IMR-90 (cell line): ENCODE measurements around the gene NFIX. TPM values are rescaled to one million over a fixed set of nuclear protein-coding genes. Genes with fewer than 3 reads are reported as not detected.

Source experiments
- ATAC-seq: fragments of 200-7000 bp; cut with Tn5 transposase; 2 replicates; pipeline ENCODE4 v1.9.1; 2020; ENCODE audit warnings: low read depth, mild to moderate bottlenecking, moderate library complexity
- BruUV-seq: library from RNA; stranded (reverse); fragments of 400-500 nt; replicated peaks from 2 replicates; lab custom pipeline; 2021; lab: Mats Ljungman, UMichigan
- CTCF ChIA-PET: fragments of 300-600 bp; formaldehyde crosslinking; extraction: SDS; loops from one replicate; lab custom pipeline; 2021; ENCODE audit warnings: antibody characterized with exemption; lab: Yijun Ruan, JAX
- POLR2A ChIA-PET: fragments of 300-600 bp; sonication (Branson Sonifier 250); formaldehyde crosslinking; loops from one replicate; lab custom pipeline; 2022; ENCODE audit warnings: antibody characterized with exemption; ENCODE audit not compliant: unreplicated experiment; lab: Charles Lee
- DNase-seq: peaks from one replicate; pipeline ENCODE4 v3.0.0; 2013
- H2AFZ ChIP-seq: replicated peaks from 2 replicates; pipeline ENCODE3; 2013; ENCODE audit warnings: low read length, mild to moderate bottlenecking; ENCODE audit not compliant: poor library complexity
- H2AK5ac ChIP-seq: 2 replicates; pipeline ENCODE4 v1.6.1; 2013; ENCODE audit warnings: low read depth, low read length, inconsistent platforms
- H2AK9ac ChIP-seq: replicated peaks from 2 replicates; pipeline ENCODE3; 2013; ENCODE audit warnings: mild to moderate bottlenecking, low read depth, low read length, moderate library complexity; ENCODE audit not compliant: poor library complexity
- H2BK120ac ChIP-seq: 2 replicates; pipeline ENCODE4 v1.6.1; 2013; ENCODE audit warnings: low read depth, low read length, inconsistent platforms
- H2BK15ac ChIP-seq: 3 replicates; pipeline ENCODE4 v1.6.1; 2013; ENCODE audit warnings: low read depth, low read length, inconsistent platforms
- H2BK20ac ChIP-seq: 2 replicates; pipeline ENCODE4 v1.6.1; 2013; ENCODE audit warnings: low read depth, mild to moderate bottlenecking, inconsistent platforms, low read length, moderate library complexity
- H2BK5ac ChIP-seq: 2 replicates; pipeline ENCODE4 v1.6.1; 2013; ENCODE audit warnings: mild to moderate bottlenecking, low read depth, low read length, inconsistent platforms; ENCODE audit not compliant: poor library complexity, severe bottlenecking
- H3K14ac ChIP-seq: replicated peaks from 2 replicates; pipeline ENCODE4 v1.6.1; 2013; ENCODE audit warnings: low read depth, low read length, inconsistent platforms
- H3K18ac ChIP-seq: 2 replicates; pipeline ENCODE4 v1.6.1; 2013; ENCODE audit warnings: low read depth, low read length, control low read depth
- H3K23ac ChIP-seq: 2 replicates; pipeline ENCODE4 v1.6.1; 2013; ENCODE audit warnings: low read depth, low read length, inconsistent platforms
- H3K27ac ChIP-seq: 2 replicates; pipeline ENCODE4 v1.5.1; 2013; ENCODE audit warnings: mild to moderate bottlenecking, control low read depth, low read length; ENCODE audit not compliant: insufficient read depth
- H3K27me3 ChIP-seq: 2 replicates; pipeline ENCODE4 v1.6.1; 2013; ENCODE audit warnings: low read length; ENCODE audit not compliant: control insufficient read depth, insufficient read depth
- H3K36me3 ChIP-seq: 2 replicates; pipeline ENCODE4 v1.6.1; 2013; ENCODE audit warnings: low read length, mixed read lengths; ENCODE audit not compliant: control insufficient read depth, insufficient read depth
- H3K4ac ChIP-seq: 2 replicates; pipeline ENCODE4 v1.6.1; 2013; ENCODE audit warnings: low read depth, low read length, inconsistent platforms
- H3K4me1 ChIP-seq: 2 replicates; pipeline ENCODE4 v1.6.1; 2013; ENCODE audit warnings: low read length, mixed read lengths; ENCODE audit not compliant: control insufficient read depth, insufficient read depth
- H3K4me2 ChIP-seq: 2 replicates; pipeline ENCODE4 v1.6.1; 2013; ENCODE audit warnings: low read depth, mild to moderate bottlenecking, control low read depth, low read length, moderate library complexity
- H3K4me3 ChIP-seq: 2 replicates; pipeline ENCODE4 v1.5.1; 2013; ENCODE audit warnings: low read depth, mild to moderate bottlenecking, control low read depth, low read length, moderate library complexity; ENCODE audit not compliant: insufficient read depth
- H3K56ac ChIP-seq: 2 replicates; pipeline ENCODE4 v1.6.1; 2013; ENCODE audit warnings: low read length, inconsistent platforms; ENCODE audit not compliant: insufficient read depth; ENCODE audit errors: extremely low read depth
- H3K79me1 ChIP-seq, 2 experiments: 2 replicates each; pipeline ENCODE4 v1.6.1; 2013; ENCODE audit warnings: low read length in 2 of 2, inconsistent platforms in 1 of 2, low read depth in 1 of 2
- H3K9ac ChIP-seq: 2 replicates; pipeline ENCODE4 v1.6.1; 2013; ENCODE audit warnings: low read depth, low read length, control low read depth
- H3K9me1 ChIP-seq: 2 replicates; pipeline ENCODE4 v1.6.1; 2013; ENCODE audit warnings: low read length, inconsistent platforms; ENCODE audit not compliant: insufficient read depth
- H3K9me3 ChIP-seq: 2 replicates; pipeline ENCODE4 v1.6.1; 2013; ENCODE audit warnings: low read length; ENCODE audit not compliant: control insufficient read depth, insufficient read depth
- H4K20me1 ChIP-seq: 2 replicates; pipeline ENCODE4 v1.6.1; 2013; ENCODE audit warnings: low read length, inconsistent platforms; ENCODE audit not compliant: insufficient read depth
- H4K5ac ChIP-seq: 2 replicates; pipeline ENCODE4 v1.6.1; 2013; ENCODE audit warnings: mild to moderate bottlenecking, low read depth, low read length, control low read depth
- H4K8ac ChIP-seq, 2 experiments: 2 replicates each; pipeline ENCODE4 v1.6.1; 2013; ENCODE audit warnings: low read depth in 2 of 2, low read length in 2 of 2, control low read depth in 1 of 2, inconsistent platforms in 1 of 2
- H4K91ac ChIP-seq: 2 replicates; pipeline ENCODE4 v1.6.1; 2013; ENCODE audit warnings: low read depth, low read length, inconsistent platforms; ENCODE audit not compliant: insufficient read depth
- BHLHE40 ChIP-seq: fragments of 150-350 bp; IDR thresholded peaks from 2 replicates; pipeline ENCODE4 v1.6.1; 2016; ENCODE audit warnings: mild to moderate bottlenecking, low read depth, low read length
- CEBPB ChIP-seq: IDR thresholded peaks from 2 replicates; pipeline ENCODE4 v1.6.1; 2012; ENCODE audit warnings: low read depth, low read length, improper control_type of control experiment
- ELK1 ChIP-seq: fragments of 150-350 bp; IDR thresholded peaks from 2 replicates; pipeline ENCODE4 v1.6.1; 2016; ENCODE audit warnings: low read depth, mild to moderate bottlenecking, low read length, moderate library complexity, borderline replicate concordance
- MAFK ChIP-seq: IDR thresholded peaks from 2 replicates; pipeline ENCODE4 v1.6.1; 2012; ENCODE audit warnings: low read depth, low read length, improper control_type of control experiment
- USF2 ChIP-seq: fragments of 150-350 bp; IDR thresholded peaks from 2 replicates; pipeline ENCODE4 v1.6.1; 2017; ENCODE audit warnings: mild to moderate bottlenecking, antibody characterized with exemption, low read length, low read depth
- WGBS, 2 experiments: methylation state at CpG; one replicate each; pipeline versions ENCODE4 v1.1.5 to v1.1.7; 2013; ENCODE audit warnings: missing lambda C conversion rate in 2 of 2; ENCODE audit not compliant: insufficient read length in 1 of 2; ENCODE audit errors: extremely low coverage in 2 of 2; 5-methylcytosine and 5-hydroxymethylcytosine counted together
- dilution Hi-C: fragments of 300-500 bp; cut with HindIII; formaldehyde crosslinking; loops from one replicate; pipeline ENCODE4 v1.14.3; 2018; ENCODE audit warnings: low sequenced_read_pairs; ENCODE audit not compliant: unreplicated experiment
- in situ Hi-C: fragments of 300-500 bp; cut with MboI; formaldehyde crosslinking; loops from 3 replicates; pipeline ENCODE4 v1.14.3; 2019; ENCODE audit warnings: low sequenced_read_pairs, inconsistent platforms, mixed read lengths
- intact Hi-C: fragments of 100-400 bp; cut with micrococcal nuclease; formaldehyde crosslinking; loops from 2 replicates; pipeline ENCODE4 v1.10.0; 2022
- polyA plus RNA-seq, 3 experiments: library from polyadenylated mRNA; depleted of rRNA; stranded (reverse); fragments of >200 nt; gene quantifications; 2 replicates each; pipeline ENCODE4 v1.2.3, GENCODE V29; 2012; ENCODE audit warnings: low replicate concordance in 1 of 3
- total RNA-seq: library from RNA; depleted of rRNA; stranded (reverse); fragments of >200 nt; gene quantifications from 2 replicates; pipeline ENCODE4 v1.2.3, GENCODE V29; 2012

NFIX gene
- total and polyA plus RNA-seq, 2 of the 4 experiments (the other 2 are of a cell fraction), result 10.2 to 47.7 TPM

GRCh38 chr19:13053238-13053637 lies 58.0 kb downstream of the NFIX start:
- no TSS peak for BruUV-seq

More at GRCh38 chr19:13053238-13053637, 58.0 kb downstream of the NFIX start:
- dilution Hi-C loops, result no loop called here
- Histone ChIP-seq H3K4ac (peak overlapping the region; percentile 100), H3K18ac (peak overlapping the region; percentile 83), H3K56ac (peak overlapping the region; percentile 95), H3K14ac (peak overlapping the region; percentile 93), H2AK9ac (peak overlapping the region; percentile 100), H4K20me1 (peaks cover 14% of the 10 kb centered on the region; the same call in 1 of the 2 replicates), H4K91ac (peak overlapping the region; percentile 100), H2BK120ac (peak overlapping the region; percentile 99), H3K79me1 (peaks cover 40 to 89% of the 10 kb centered on the region in 2 experiments), H3K9me1 (peaks cover 40% of the 10 kb centered on the region), H3K4me3 (no peak overlapping the region), H2BK20ac (peak overlapping the region; percentile 98), H2AK5ac (peak overlapping the region; percentile 98), H3K36me3 (peaks cover 7% of the 10 kb centered on the region; the same call in 1 of the 2 replicates), H2BK15ac (peak overlapping the region; percentile 95), H3K9me3 (no peaks in the 10 kb centered on the region), H4K5ac (peak overlapping the region; percentile 97), H3K27me3 (no peaks in the 10 kb centered on the region), H2BK5ac (peak overlapping the region; percentile 100), H3K27ac (peak overlapping the region; percentile 100), H4K8ac (peak overlapping the region; percentile 92 to 100), H3K4me2 (peak overlapping the region; percentile 14), H2AFZ (peak overlapping the region; percentile 71), H3K9ac (peak overlapping the region; percentile 37), H3K23ac (peak overlapping the region; percentile 98), H3K4me1 (peaks cover 71% of the 10 kb centered on the region)
- CTCF ChIA-PET, result interaction anchor here (1.0 to 2.5 kb wide), 3 partner anchors 20 to 88 kb away, joined by 3 to 13 read pairs (median 3); no protein-coding TSS in a partner anchor
- TF ChIP-seq USF2, result no peak
- TF ChIP-seq CEBPB, result no peak
- no peak for TF ChIP-seq BHLHE40
- no peak for TF ChIP-seq ELK1
- TF ChIP-seq MAFK, result no peak
- ATAC-seq (no peak), DNase-seq (no peak)
- POLR2A ChIA-PET, result interaction anchor here (1.3 kb wide), 1 partner anchor 9 kb away, joined by 4 read pairs; no protein-coding TSS in a partner anchor
- intact Hi-C loops, result no loop called here
- no CpG with 5 or more reads among the region's 3 CpGs for WGBS, 2 experiments
- in situ Hi-C loops, result no loop called here
